A549 (cell line): ENCODE data around the gene ADCK2. TPM values are rescaled to one million over a fixed set of nuclear protein-coding genes. Genes with fewer than 3 reads are reported as not detected.
"Not testable (repeated sequence)": the region's sequence is repeated elsewhere in the genome, so short reads cannot be mapped to it uniquely, and the experiment has no call there.

Experiments
- ATAC-seq, 2 experiments: fragments of 200-7000 bp in 1 of 2; fragments of >200 bp in 1 of 2; cut with Nextera tagmentation in 1 of 2; cut with Tn5 transposase in 1 of 2; 3 replicates each; pipeline versions ENCODE4 v1.8.0 to v1.9.1; 2018 to 2020; ENCODE audit warnings: mild to moderate bottlenecking in 1 of 2, moderate library complexity in 1 of 2
- CTCF ChIA-PET: fragments of 300-600 bp; sonication (Branson Sonifier 250); formaldehyde crosslinking; extraction: SDS; loops from one replicate; lab custom pipeline; 2021; ENCODE audit warnings: antibody characterized with exemption, inconsistent platforms; lab: Yijun Ruan, JAX
- POLR2A ChIA-PET: fragments of 350-600 bp; formaldehyde crosslinking; extraction: SDS; loops from one replicate; lab custom pipeline; 2021; ENCODE audit warnings: antibody characterized with exemption, inconsistent platforms; lab: Yijun Ruan, JAX
- DNase-seq, 2 experiments: peaks; one replicate each; pipeline versions ENCODE4 v3.0.0 to v3.0.0-alpha.2; 2011 to 2016; ENCODE audit warnings: low read depth in 1 of 2, low spot score in 1 of 2
- FAIRE-seq: peaks from 2 replicates; lab custom pipeline; 2011; peaks lifted over from hg19 to GRCh38; lab: Jason Lieb, UNC
- H3K27ac ChIP-seq, 2 experiments: fragments of >200 bp; sonication (Bioruptor Twin); formaldehyde crosslinking; 3 replicates each; pipeline ENCODE4 v1.5.1; 2016 to 2017
- H3K4me1 ChIP-seq: fragments of >200 bp; sonication (Bioruptor Twin); formaldehyde crosslinking; 3 replicates; pipeline ENCODE4 v1.6.1; 2016
- H3K4me2 ChIP-seq: fragments of >200 bp; sonication (Bioruptor Twin); formaldehyde crosslinking; 3 replicates; pipeline ENCODE4 v1.6.1; 2016
- H3K4me3 ChIP-seq: fragments of >200 bp; sonication (Bioruptor Twin); formaldehyde crosslinking; 3 replicates; pipeline ENCODE4 v1.5.1; 2016
- H3K9me3 ChIP-seq: fragments of >200 bp; sonication (Bioruptor Twin); formaldehyde crosslinking; 3 replicates; pipeline ENCODE4 v1.6.1; 2016
- CBX2 ChIP-seq: fragments of 200-600 bp; sonication (generic); IDR thresholded peaks from 2 replicates; pipeline ENCODE4 v1.6.1; 2016; ENCODE audit warnings: low read depth, mild to moderate bottlenecking, borderline replicate concordance
- CEBPB ChIP-seq, 2 experiments: fragments of >200 bp in 1 of 2; sonication (Bioruptor Twin) in 1 of 2; formaldehyde crosslinking in 1 of 2; IDR thresholded peaks; 2 replicates each; pipeline ENCODE4 v1.6.1; 2012 to 2016
- CHD2 ChIP-seq: fragments of 150-350 bp; IDR thresholded peaks from 2 replicates; pipeline ENCODE4 v1.6.1; 2014; ENCODE audit warnings: low read length; ENCODE audit not compliant: partially characterized antibody
- EHF ChIP-seq: fragments of 250-450 bp; sonication (Bioruptor Pico); IDR thresholded peaks from 2 replicates; pipeline ENCODE4 v1.5.0; 2020; ENCODE audit warnings: mild to moderate bottlenecking
- EP300 ChIP-seq, 2 experiments: fragments of >200 bp; sonication (Bioruptor Twin); formaldehyde crosslinking; IDR thresholded peaks; 2 replicates in 1 of 2; 3 replicates in 1 of 2; pipeline ENCODE4 v1.6.1; 2016 to 2017
- ESRRA ChIP-seq: fragments of 150-350 bp; IDR thresholded peaks from 2 replicates; pipeline ENCODE4 v1.6.1; 2014; ENCODE audit warnings: mild to moderate bottlenecking, low read length, borderline replicate concordance
- FOSB ChIP-seq: fragments of 250-450 bp; sonication (Bioruptor Pico); IDR thresholded peaks from 2 replicates; pipeline ENCODE4 v1.5.0; 2020; ENCODE audit warnings: mild to moderate bottlenecking, moderate library complexity
- FOSL2 ChIP-seq, 2 experiments: fragments of 450-650 bp in 1 of 2; fragments of >200 bp in 1 of 2; sonication (Bioruptor Twin) in 1 of 2; formaldehyde crosslinking; IDR thresholded peaks; 2 replicates each; pipeline versions ENCODE4 v1.5.0 to v1.6.1; 2016 to 2020; ENCODE audit warnings: mild to moderate bottlenecking in 1 of 2, moderate library complexity in 1 of 2
- GATA3 ChIP-seq: IDR thresholded peaks from 2 replicates; pipeline ENCODE4 v1.6.1; 2012; ENCODE audit warnings: borderline replicate concordance
- HDAC2 ChIP-seq: fragments of 200-600 bp; sonication (generic); IDR thresholded peaks from 2 replicates; pipeline ENCODE4 v1.6.1; 2016
- HOXB5 ChIP-seq: fragments of 250-450 bp; sonication (Bioruptor Pico); IDR thresholded peaks from 2 replicates; pipeline ENCODE4 v1.5.0; 2020; ENCODE audit warnings: mild to moderate bottlenecking, moderate library complexity
- JUNB ChIP-seq: fragments of >200 bp; sonication (Bioruptor Twin); formaldehyde crosslinking; IDR thresholded peaks from 2 replicates; pipeline ENCODE4 v1.6.1; 2016
- MAZ ChIP-seq: fragments of 150-350 bp; IDR thresholded peaks from 2 replicates; pipeline ENCODE4 v1.6.1; 2014; ENCODE audit warnings: antibody characterized with exemption, low read depth, low read length, borderline replicate concordance
- MYC ChIP-seq: IDR thresholded peaks from 2 replicates; pipeline ENCODE4 v1.6.1; 2012; ENCODE audit warnings: mild to moderate bottlenecking, inconsistent platforms, low read length, improper control_type of control experiment, borderline replicate concordance
- NPAS2 ChIP-seq: fragments of 250-450 bp; sonication (Bioruptor Pico); IDR thresholded peaks from 2 replicates; pipeline ENCODE4 v1.8.0; 2022; ENCODE audit warnings: mild to moderate bottlenecking, moderate library complexity, borderline replicate concordance
- NR3C1 ChIP-seq: fragments of >200 bp; sonication (Bioruptor Twin); formaldehyde crosslinking; IDR thresholded peaks from 3 replicates; pipeline ENCODE4 v1.6.1; 2017
- PHF8 ChIP-seq: fragments of 200-600 bp; sonication (generic); IDR thresholded peaks from 2 replicates; pipeline ENCODE4 v1.6.1; 2016; ENCODE audit warnings: low read depth, mild to moderate bottlenecking, antibody characterized with exemption, moderate library complexity, borderline replicate concordance
- RFX5 ChIP-seq: fragments of 450-650 bp; IDR thresholded peaks from 2 replicates; pipeline ENCODE4 v1.7.1; 2014; ENCODE audit warnings: antibody characterized with exemption, mild to moderate bottlenecking, moderate library complexity
- ZFP36 ChIP-seq: fragments of 450-650 bp; IDR thresholded peaks from 2 replicates; pipeline ENCODE4 v1.6.1; 2014; ENCODE audit warnings: borderline replicate concordance; ENCODE audit not compliant: partially characterized antibody
- ZNF302 ChIP-seq: fragments of 250-450 bp; sonication (Bioruptor Pico); IDR thresholded peaks from 2 replicates; pipeline ENCODE4 v1.9.0; 2021; ENCODE audit warnings: inconsistent platforms, mild to moderate bottlenecking, moderate library complexity
- ZSCAN20 ChIP-seq: fragments of 250-450 bp; sonication (Bioruptor Pico); IDR thresholded peaks from 2 replicates; pipeline ENCODE4 v1.8.0; 2022; ENCODE audit warnings: mild to moderate bottlenecking, moderate library complexity
- WGBS: methylation state at CpG from one replicate; pipeline ENCODE4 v1.1.6; 2017; ENCODE audit errors: missing lambda C conversion rate; 5-methylcytosine and 5-hydroxymethylcytosine counted together
- polyA plus RNA-seq, 4 experiments: library from polyadenylated mRNA; depleted of rRNA in 3 of 4; stranded (reverse); fragments of >200 nt; fragmentation: RNase III in 1 of 4; extraction: RNeasy Plus Mini Kit Qiagen cat#74134 plus additional on column Dnase treatment in 1 of 4; gene quantifications; 2 replicates in 3 of 4; 3 replicates in 1 of 4; pipeline ENCODE4 v1.2.3, GENCODE V29; 2011 to 2017
- TF ChIP-seq, protein P1 (sequence below): fragments of 150-350 bp; IDR thresholded peaks from 2 replicates; pipeline ENCODE4 v1.6.1; 2014; ENCODE audit warnings: low read depth, mild to moderate bottlenecking, low read length
- TF ChIP-seq, protein P2 (sequence below): fragments of >200 bp; sonication (Bioruptor Twin); formaldehyde crosslinking; IDR thresholded peaks from 2 replicates; pipeline ENCODE4 v1.6.1; 2016
- TF ChIP-seq, protein P3 (sequence below): fragments of 200-600 bp; sonication (generic); IDR thresholded peaks from 2 replicates; pipeline ENCODE4 v1.6.1; 2016; ENCODE audit warnings: antibody characterized with exemption, mild to moderate bottlenecking, moderate library complexity
- TF ChIP-seq, protein P4 (sequence below): IDR thresholded peaks from 2 replicates; pipeline ENCODE4 v1.6.1; 2012; ENCODE audit warnings: low read depth, borderline replicate concordance

Gene ADCK2
- polyA plus RNA-seq, 2 of the 4 experiments (the other 2 are of a cell fraction): 13.1 to 13.9 TPM

DNA sequence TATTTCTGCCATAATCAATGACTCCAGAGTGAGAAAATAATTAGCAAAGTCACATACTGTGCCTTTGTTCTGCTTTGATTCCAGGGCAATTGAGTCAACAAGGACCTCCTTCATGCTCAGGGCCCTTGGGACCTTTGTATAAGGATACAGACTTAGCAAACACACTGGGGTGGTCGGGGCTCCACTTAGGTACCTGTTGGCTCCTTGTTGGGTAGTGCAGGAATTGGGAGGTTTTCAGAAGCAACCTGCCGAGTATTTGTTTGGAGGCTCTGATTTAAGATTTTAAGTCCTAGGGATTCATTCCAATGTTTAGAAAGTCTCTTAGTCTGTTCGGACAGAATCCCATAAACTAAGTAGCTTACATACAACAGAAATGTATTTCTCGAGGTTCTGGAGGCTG, 3.0 kb downstream of the ADCK2 start:
- POLR2A ChIA-PET: interaction anchor here (0.9 to 1.2 kb wide), 2 partner anchors 21 to 339 kb away, joined by 3 read pairs; partner anchors contain the start of genes MRPS33 and NDUFB2
- ATAC-seq (no peak), DNase-seq (no peak), FAIRE-seq (no peak)
- Histone ChIP-seq H3K9me3 (no peaks in the 10 kb centered on the region), H3K4me2 (no peak overlapping the region), H3K4me1 (peaks cover 15% of the 10 kb centered on the region; the same call in 1 of the 3 replicates), H3K4me3 (no peak overlapping the region), H3K27ac (no peak overlapping the region)
- WGBS: 92% methylated on average over 4 of the region's 4 CpGs
- TF ChIP-seq PHF8 (no peak), MAZ (no peak), CBX2 (no peak), FOSB (no peak), HDAC2 (no peak), GATA3 (no peak)
- TF ChIP-seq, protein P1, sequence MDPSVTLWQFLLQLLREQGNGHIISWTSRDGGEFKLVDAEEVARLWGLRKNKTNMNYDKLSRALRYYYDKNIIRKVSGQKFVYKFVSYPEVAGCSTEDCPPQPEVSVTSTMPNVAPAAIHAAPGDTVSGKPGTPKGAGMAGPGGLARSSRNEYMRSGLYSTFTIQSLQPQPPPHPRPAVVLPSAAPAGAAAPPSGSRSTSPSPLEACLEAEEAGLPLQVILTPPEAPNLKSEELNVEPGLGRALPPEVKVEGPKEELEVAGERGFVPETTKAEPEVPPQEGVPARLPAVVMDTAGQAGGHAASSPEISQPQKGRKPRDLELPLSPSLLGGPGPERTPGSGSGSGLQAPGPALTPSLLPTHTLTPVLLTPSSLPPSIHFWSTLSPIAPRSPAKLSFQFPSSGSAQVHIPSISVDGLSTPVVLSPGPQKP: no peak
- CTCF ChIA-PET: interaction anchor here (1.3 to 2.5 kb wide), 6 partner anchors 9 to 872 kb away, joined by 3 to 19 read pairs (median 4); no protein-coding TSS in a partner anchor

DNA sequence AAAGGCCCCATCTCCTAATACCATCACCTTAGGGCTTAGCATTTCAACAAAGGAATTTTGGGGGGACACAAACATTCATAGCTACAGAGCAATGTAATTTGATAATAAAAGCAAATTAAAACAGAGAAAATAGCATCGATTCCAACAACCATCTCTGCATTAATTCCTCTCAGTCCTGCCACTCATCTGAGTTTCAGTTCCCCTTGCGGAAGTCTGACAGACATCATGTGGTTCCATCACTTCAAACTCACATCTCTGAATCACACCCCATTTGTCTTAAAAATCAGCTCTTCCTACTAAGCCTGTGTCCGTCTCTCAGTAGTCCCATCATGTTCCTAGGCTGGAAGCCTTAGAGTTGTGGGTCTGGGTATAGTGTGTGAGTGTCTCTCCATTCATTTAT, 3.6 kb downstream of the ADCK2 start:
- TF ChIP-seq ZFP36 (no peak), CHD2 (no peak), CEBPB (IDR thresholded peaks at IDR 0.05) (no peak), ZSCAN20 (no peak), EHF (CRISPR knock-in tag) (no peak)
- Histone ChIP-seq H3K27ac (no peak overlapping the region), H3K4me3 (no peak overlapping the region), H3K9me3 (no peaks in the 10 kb centered on the region), H3K4me1 (peaks cover 15% of the 10 kb centered on the region; the same call in 1 of the 3 replicates), H3K4me2 (no peak overlapping the region)
- FAIRE-seq (no peak), ATAC-seq (no peak), DNase-seq (no peak)
- ChIA-PET CTCF (interaction anchor here (1.3 to 1.9 kb wide), 3 partner anchors 9 to 337 kb away, joined by 3 to 5 read pairs (median 4); no protein-coding TSS in a partner anchor), POLR2A (no interaction called here)
- WGBS: 94% methylated on average over 3 of the region's 3 CpGs

DNA sequence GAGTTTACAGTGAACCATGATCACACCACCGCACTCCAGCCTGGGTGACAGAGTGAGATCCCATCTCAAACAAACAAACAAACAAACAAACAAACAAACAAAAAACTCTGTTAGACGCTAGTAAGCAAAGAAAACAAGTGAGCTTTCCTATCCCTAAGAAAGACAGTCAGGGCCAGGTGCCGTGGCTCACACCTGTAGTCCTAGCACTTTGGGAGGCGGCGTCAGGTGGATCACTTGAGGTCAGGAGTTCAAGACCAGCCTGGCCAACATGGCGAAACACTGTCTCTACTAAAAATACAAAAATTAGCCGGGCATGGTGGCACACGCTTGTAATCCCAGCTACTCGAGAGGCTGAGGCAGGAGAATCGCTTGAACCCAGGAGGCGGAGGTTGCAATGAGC, 4.2 kb downstream of the ADCK2 start:
- DNase-seq, FAIRE-seq, ATAC-seq, H3K27ac ChIP-seq, H3K4me2 ChIP-seq, H3K4me3 ChIP-seq, H3K9me3 ChIP-seq, POLR2A ChIA-PET: not testable (repeated sequence)
- peaks cover 15% of the 10 kb centered on the region; the same call in 1 of the 3 replicates for H3K4me1 ChIP-seq
- WGBS: 94% methylated on average over 11 of the region's 11 CpGs
- CTCF ChIA-PET: interaction anchor here (1.9 kb wide), 1 partner anchor 8 kb away, joined by 4 read pairs; no protein-coding TSS in a partner anchor

DNA sequence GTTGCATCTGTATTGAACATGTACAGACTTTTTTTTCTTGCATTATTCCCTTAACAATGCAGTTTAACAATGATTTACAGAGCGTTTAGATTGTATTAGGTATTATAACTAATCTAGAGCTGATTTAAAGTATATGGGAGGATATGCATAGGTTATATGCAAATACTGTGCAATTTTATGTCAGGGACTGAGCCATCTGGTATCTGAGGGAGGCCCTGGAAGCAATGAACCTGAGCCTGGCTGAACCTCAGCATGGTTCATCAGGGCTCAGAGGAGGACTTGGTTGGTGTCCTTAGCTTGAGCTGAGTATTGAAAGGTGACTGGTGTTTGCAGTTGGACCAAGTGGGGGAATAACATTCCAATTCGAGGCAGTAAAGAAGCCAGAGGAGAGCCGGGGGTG, 4.8 kb downstream of the ADCK2 start:
- H3K4me2 ChIP-seq: no peak overlapping the region
- no peak for DNase-seq

More for the DNA sequence above, 4.8 kb downstream of the ADCK2 start:
- POLR2A ChIA-PET: no interaction called here
- H3K27ac ChIP-seq: no peak overlapping the region
- TF ChIP-seq MAZ (no peak), EHF (CRISPR knock-in tag) (no peak), ESRRA (no peak), HDAC2 (no peak), JUNB (no peak), NPAS2 (CRISPR knock-in tag) (no peak), FOSL2 (IDR thresholded peaks at IDR 0.05) (no peak), FOSL2 (CRISPR knock-in tag; IDR thresholded peaks at IDR 0.05) (no peak), ZNF302 (no peak), NR3C1 (no peak), GATA3 (no peak), ZSCAN20 (no peak), MYC (no peak), CEBPB (IDR thresholded peaks at IDR 0.05) (no peak), RFX5 (no peak), EP300 (IDR thresholded peaks at IDR 0.05) (no peak), HOXB5 (CRISPR knock-in tag) (no peak)
- TF ChIP-seq, protein P2, sequence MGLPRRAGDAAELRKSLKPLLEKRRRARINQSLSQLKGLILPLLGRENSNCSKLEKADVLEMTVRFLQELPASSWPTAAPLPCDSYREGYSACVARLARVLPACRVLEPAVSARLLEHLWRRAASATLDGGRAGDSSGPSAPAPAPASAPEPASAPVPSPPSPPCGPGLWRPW: no peak
- TF ChIP-seq, protein P3, sequence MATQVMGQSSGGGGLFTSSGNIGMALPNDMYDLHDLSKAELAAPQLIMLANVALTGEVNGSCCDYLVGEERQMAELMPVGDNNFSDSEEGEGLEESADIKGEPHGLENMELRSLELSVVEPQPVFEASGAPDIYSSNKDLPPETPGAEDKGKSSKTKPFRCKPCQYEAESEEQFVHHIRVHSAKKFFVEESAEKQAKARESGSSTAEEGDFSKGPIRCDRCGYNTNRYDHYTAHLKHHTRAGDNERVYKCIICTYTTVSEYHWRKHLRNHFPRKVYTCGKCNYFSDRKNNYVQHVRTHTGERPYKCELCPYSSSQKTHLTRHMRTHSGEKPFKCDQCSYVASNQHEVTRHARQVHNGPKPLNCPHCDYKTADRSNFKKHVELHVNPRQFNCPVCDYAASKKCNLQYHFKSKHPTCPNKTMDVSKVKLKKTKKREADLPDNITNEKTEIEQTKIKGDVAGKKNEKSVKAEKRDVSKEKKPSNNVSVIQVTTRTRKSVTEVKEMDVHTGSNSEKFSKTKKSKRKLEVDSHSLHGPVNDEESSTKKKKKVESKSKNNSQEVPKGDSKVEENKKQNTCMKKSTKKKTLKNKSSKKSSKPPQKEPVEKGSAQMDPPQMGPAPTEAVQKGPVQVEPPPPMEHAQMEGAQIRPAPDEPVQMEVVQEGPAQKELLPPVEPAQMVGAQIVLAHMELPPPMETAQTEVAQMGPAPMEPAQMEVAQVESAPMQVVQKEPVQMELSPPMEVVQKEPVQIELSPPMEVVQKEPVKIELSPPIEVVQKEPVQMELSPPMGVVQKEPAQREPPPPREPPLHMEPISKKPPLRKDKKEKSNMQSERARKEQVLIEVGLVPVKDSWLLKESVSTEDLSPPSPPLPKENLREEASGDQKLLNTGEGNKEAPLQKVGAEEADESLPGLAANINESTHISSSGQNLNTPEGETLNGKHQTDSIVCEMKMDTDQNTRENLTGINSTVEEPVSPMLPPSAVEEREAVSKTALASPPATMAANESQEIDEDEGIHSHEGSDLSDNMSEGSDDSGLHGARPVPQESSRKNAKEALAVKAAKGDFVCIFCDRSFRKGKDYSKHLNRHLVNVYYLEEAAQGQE: no peak
- TF ChIP-seq, protein P4, sequence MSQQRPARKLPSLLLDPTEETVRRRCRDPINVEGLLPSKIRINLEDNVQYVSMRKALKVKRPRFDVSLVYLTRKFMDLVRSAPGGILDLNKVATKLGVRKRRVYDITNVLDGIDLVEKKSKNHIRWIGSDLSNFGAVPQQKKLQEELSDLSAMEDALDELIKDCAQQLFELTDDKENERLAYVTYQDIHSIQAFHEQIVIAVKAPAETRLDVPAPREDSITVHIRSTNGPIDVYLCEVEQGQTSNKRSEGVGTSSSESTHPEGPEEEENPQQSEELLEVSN: no peak
- no peaks in the 10 kb centered on the region for H3K9me3 ChIP-seq
- no peak for FAIRE-seq
- CTCF ChIA-PET: no interaction called here
- ATAC-seq: no peak
- WGBS: 86% methylated on average over 3 of the region's 3 CpGs
- H3K4me1 ChIP-seq: peaks cover 13% of the 10 kb centered on the region; the same call in 1 of the 3 replicates
- no peak overlapping the region for H3K4me3 ChIP-seq
